HepG2 (cell line): ENCODE measurements around the gene THAP9. TPM values are rescaled to one million over a fixed set of nuclear protein-coding genes. Genes with fewer than 3 reads are reported as not detected.
A peak's percentile ranks its signal among the peaks of the same experiment; 100 is the strongest.

Experiments
- CEBPG ChIP-seq: IDR thresholded peaks from 2 replicates; pipeline ENCODE4 v1.6.1; 2016
- GLI4 ChIP-seq: sonication (generic); formaldehyde crosslinking; IDR thresholded peaks from 2 replicates; pipeline ENCODE4 v1.5.1; 2020; ENCODE audit warnings: missing genetic modification reagents, mild to moderate bottlenecking, moderate library complexity, borderline replicate concordance
- MAFF ChIP-seq: IDR thresholded peaks from 2 replicates; pipeline ENCODE4 v1.6.1; 2011; ENCODE audit warnings: low read depth, low read length, improper control_type of control experiment
- MAZ ChIP-seq, 2 experiments: sonication (generic) in 1 of 2; formaldehyde crosslinking in 1 of 2; IDR thresholded peaks; 2 replicates each; pipeline versions ENCODE4 v1.5.0 to v1.6.1; 2012 to 2020; ENCODE audit warnings: low read depth in 2 of 2, mild to moderate bottlenecking in 2 of 2, borderline replicate concordance in 1 of 2, improper control_type of control experiment in 1 of 2, low read length in 1 of 2, missing genetic modification reagents in 1 of 2, moderate library complexity in 1 of 2
- MEIS1 ChIP-seq: sonication (generic); formaldehyde crosslinking; IDR thresholded peaks from 2 replicates; pipeline ENCODE4 v1.9.0; 2021; ENCODE audit warnings: mild to moderate bottlenecking, missing genetic modification reagents, moderate library complexity, borderline replicate concordance
- MEIS2 ChIP-seq: sonication (generic); formaldehyde crosslinking; IDR thresholded peaks from 2 replicates; pipeline ENCODE4 v1.9.0; 2021; ENCODE audit warnings: mild to moderate bottlenecking, missing genetic modification reagents
- NFIC ChIP-seq: IDR thresholded peaks from 2 replicates; pipeline ENCODE4 v1.6.1; 2012; ENCODE audit warnings: mild to moderate bottlenecking, low read length, inconsistent platforms
- PHF5A ChIP-seq: IDR thresholded peaks from one replicate; pipeline ENCODE4 v1.6.1; 2018; ENCODE audit warnings: low read depth, missing genetic modification reagents; ENCODE audit not compliant: unreplicated experiment
- PREB ChIP-seq: sonication (generic); formaldehyde crosslinking; IDR thresholded peaks from 2 replicates; pipeline ENCODE4 v1.4.0; 2020; ENCODE audit warnings: missing genetic modification reagents
- RBM39 ChIP-seq: fragments of 200-400 bp; formaldehyde crosslinking; IDR thresholded peaks from one replicate; pipeline ENCODE4 v1.6.1; 2018; ENCODE audit warnings: antibody characterized with exemption, mild to moderate bottlenecking, low read depth, low read length; ENCODE audit not compliant: poor library complexity, severe bottlenecking
- SNAI1 ChIP-seq: sonication (generic); formaldehyde crosslinking; IDR thresholded peaks from 2 replicates; pipeline ENCODE4 v1.5.0; 2020; ENCODE audit warnings: mild to moderate bottlenecking, missing genetic modification reagents, borderline replicate concordance
- SSRP1 ChIP-seq: IDR thresholded peaks from 2 replicates; pipeline ENCODE4 v1.6.1; 2016; ENCODE audit warnings: control low read depth
- STAG1 ChIP-seq: sonication (generic); formaldehyde crosslinking; IDR thresholded peaks from 2 replicates; pipeline ENCODE4 v1.4.0; 2020; ENCODE audit warnings: missing genetic modification reagents
- TBX3 ChIP-seq: fragments of 450-650 bp; IDR thresholded peaks from 2 replicates; pipeline ENCODE4 v1.6.1; 2017; ENCODE audit warnings: antibody characterized with exemption, mild to moderate bottlenecking, inconsistent platforms, borderline replicate concordance
- ZNF280B ChIP-seq: sonication (generic); formaldehyde crosslinking; IDR thresholded peaks from 2 replicates; pipeline ENCODE4 v1.5.0; 2020; ENCODE audit warnings: missing genetic modification reagents, mild to moderate bottlenecking, borderline replicate concordance
- ZNF557 ChIP-seq: sonication (generic); formaldehyde crosslinking; IDR thresholded peaks from 2 replicates; pipeline ENCODE4 v1.4.0; 2020; ENCODE audit warnings: missing genetic modification reagents
- ZNF569 ChIP-seq: sonication (generic); formaldehyde crosslinking; IDR thresholded peaks from 2 replicates; pipeline ENCODE4 v1.5.0; 2020; ENCODE audit warnings: mild to moderate bottlenecking, missing genetic modification reagents, moderate library complexity, borderline replicate concordance
- ZNF616 ChIP-seq: sonication (generic); formaldehyde crosslinking; IDR thresholded peaks from 2 replicates; pipeline ENCODE4 v1.5.0; 2020; ENCODE audit warnings: low read depth, mild to moderate bottlenecking, missing genetic modification reagents
- ZNF720 ChIP-seq: sonication (generic); formaldehyde crosslinking; IDR thresholded peaks from 2 replicates; pipeline ENCODE4 v1.4.0; 2020; ENCODE audit warnings: missing genetic modification reagents
- polyA plus RNA-seq, 8 experiments: library from polyadenylated mRNA; depleted of rRNA in 3 of 8; stranded (reverse) in 7 of 8; unstranded in 1 of 8; fragments of >200 nt; fragmentation: Illumina TruSeq in 4 of 8; extraction: Trizol in 4 of 8; gene quantifications; 2 replicates each; pipeline versions ENCODE4 v1.2.1 to v1.2.3, GENCODE V29; 2011 to 2016; ENCODE audit warnings: low read depth in 4 of 8, missing spikeins in 1 of 8, mixed read lengths in 1 of 8; ENCODE audit not compliant: insufficient read depth in 1 of 8
- total RNA-seq, 5 experiments: library from RNA; depleted of rRNA; stranded (reverse); fragments of >200 nt; fragmentation: Illumina TruSeq; extraction: Trizol; gene quantifications; 2 replicates each; pipeline ENCODE4 v1.2.3, GENCODE V29; 2016; ENCODE audit warnings: low read depth in 1 of 5
- TF ChIP-seq, protein P1 (sequence below): sonication (generic); formaldehyde crosslinking; IDR thresholded peaks from 2 replicates; pipeline ENCODE4 v1.5.1; 2020; ENCODE audit warnings: missing genetic modification reagents, mild to moderate bottlenecking, borderline replicate concordance
- TF ChIP-seq, protein P2 (sequence below): sonication (generic); formaldehyde crosslinking; IDR thresholded peaks from 2 replicates; pipeline ENCODE4 v1.5.0; 2020; ENCODE audit warnings: missing genetic modification reagents

THAP9 gene
- total and polyA plus RNA-seq, 2 of the 13 experiments (the other 11 are each of a cell fraction or from before 2014, with no cell fraction given) = 6.0 to 7.2 TPM

- TF ChIP-seq MAZ (IDR thresholded peaks at IDR 0.05; ENCODE audit: borderline replicate concordance, low read depth, low read length) (peak; percentile 62; the same call in 1 of the 2 replicates), MAZ (CRISPR knock-in tag; IDR thresholded peaks at IDR 0.05; ENCODE audit: low read depth) (peak; percentile 73), MEIS1 (CRISPR knock-in tag) (no peak; the same call in 1 of the 2 replicates), SSRP1 (CRISPR knock-in tag) (no peak), GLI4 (CRISPR knock-in tag) (peak; percentile 94; the same call in 1 of the 2 replicates), MAFF (no peak), CEBPG (CRISPR knock-in tag) (0 out of 2 replicates have a peak, but pooled peaks have one; percentile 6), MEIS2 (CRISPR knock-in tag) (0 out of 2 replicates have a peak, but pooled peaks have one; percentile 13), PREB (CRISPR knock-in tag) (no peak), RBM39 (peak; percentile 83), SNAI1 (peak; percentile 86), STAG1 (peak; percentile 18; the same call in 1 of the 2 replicates), NFIC (no peak), ZNF616 (CRISPR knock-in tag) (peak; percentile 68; the same call in 1 of the 2 replicates), ZNF720 (CRISPR knock-in tag) (no peak), ZNF557 (CRISPR knock-in tag) (no peak), TBX3 (no peak; the same call in 1 of the 2 replicates), ZNF280B (CRISPR knock-in tag) (peak; percentile 92), ZNF569 (CRISPR knock-in tag) (no peak; the same call in 1 of the 2 replicates), PHF5A (CRISPR knock-in tag) (peak; percentile 89)
- TF ChIP-seq, protein P1, sequence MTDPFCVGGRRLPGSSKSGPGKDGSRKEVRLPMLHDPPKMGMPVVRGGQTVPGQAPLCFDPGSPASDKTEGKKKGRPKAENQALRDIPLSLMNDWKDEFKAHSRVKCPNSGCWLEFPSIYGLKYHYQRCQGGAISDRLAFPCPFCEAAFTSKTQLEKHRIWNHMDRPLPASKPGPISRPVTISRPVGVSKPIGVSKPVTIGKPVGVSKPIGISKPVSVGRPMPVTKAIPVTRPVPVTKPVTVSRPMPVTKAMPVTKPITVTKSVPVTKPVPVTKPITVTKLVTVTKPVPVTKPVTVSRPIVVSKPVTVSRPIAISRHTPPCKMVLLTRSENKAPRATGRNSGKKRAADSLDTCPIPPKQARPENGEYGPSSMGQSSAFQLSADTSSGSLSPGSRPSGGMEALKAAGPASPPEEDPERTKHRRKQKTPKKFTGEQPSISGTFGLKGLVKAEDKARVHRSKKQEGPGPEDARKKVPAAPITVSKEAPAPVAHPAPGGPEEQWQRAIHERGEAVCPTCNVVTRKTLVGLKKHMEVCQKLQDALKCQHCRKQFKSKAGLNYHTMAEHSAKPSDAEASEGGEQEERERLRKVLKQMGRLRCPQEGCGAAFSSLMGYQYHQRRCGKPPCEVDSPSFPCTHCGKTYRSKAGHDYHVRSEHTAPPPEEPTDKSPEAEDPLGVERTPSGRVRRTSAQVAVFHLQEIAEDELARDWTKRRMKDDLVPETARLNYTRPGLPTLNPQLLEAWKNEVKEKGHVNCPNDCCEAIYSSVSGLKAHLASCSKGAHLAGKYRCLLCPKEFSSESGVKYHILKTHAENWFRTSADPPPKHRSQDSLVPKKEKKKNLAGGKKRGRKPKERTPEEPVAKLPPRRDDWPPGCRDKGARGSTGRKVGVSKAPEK (CRISPR knock-in tag) = no peak
- TF ChIP-seq, protein P2, sequence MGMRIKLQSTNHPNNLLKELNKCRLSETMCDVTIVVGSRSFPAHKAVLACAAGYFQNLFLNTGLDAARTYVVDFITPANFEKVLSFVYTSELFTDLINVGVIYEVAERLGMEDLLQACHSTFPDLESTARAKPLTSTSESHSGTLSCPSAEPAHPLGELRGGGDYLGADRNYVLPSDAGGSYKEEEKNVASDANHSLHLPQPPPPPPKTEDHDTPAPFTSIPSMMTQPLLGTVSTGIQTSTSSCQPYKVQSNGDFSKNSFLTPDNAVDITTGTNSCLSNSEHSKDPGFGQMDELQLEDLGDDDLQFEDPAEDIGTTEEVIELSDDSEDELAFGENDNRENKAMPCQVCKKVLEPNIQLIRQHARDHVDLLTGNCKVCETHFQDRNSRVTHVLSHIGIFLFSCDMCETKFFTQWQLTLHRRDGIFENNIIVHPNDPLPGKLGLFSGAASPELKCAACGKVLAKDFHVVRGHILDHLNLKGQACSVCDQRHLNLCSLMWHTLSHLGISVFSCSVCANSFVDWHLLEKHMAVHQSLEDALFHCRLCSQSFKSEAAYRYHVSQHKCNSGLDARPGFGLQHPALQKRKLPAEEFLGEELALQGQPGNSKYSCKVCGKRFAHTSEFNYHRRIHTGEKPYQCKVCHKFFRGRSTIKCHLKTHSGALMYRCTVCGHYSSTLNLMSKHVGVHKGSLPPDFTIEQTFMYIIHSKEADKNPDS (CRISPR knock-in tag) = no peak
Observed at GRCh38 chr4:82890901-82891706, 9.4 kb upstream of the THAP9 start, which contains the start of gene SEC31A (continued).
